Stimulated activated CD8-positive, alpha-beta memory T cell treated with anti-CD3 and anti-CD28 coated beads, Interleukin-15, amount 100 ng/mL, for 48 hours (primary cell): ENCODE results near the gene TBC1D24.
"Not testable (repeated sequence)": the region's sequence is repeated elsewhere in the genome, so short reads cannot be mapped to it uniquely, and the experiment has no call there.

Experiments
- DNase-seq, 2 donors: peaks; one replicate each; pipeline ENCODE4 v3.0.0-alpha.2; 2020; ENCODE audit warnings: low read depth in 2 of 2

The TBC1D24 gene

GRCh38 chr16:2474877-2475412 is at the start of gene TBC1D24:
TSS of gene TBC1D24 (plus strand) at chr16:2475127. CDS start at chr16:2496149, 21,022 bp downstream.
- peak; percentile 86 for DNase-seq

DNA sequence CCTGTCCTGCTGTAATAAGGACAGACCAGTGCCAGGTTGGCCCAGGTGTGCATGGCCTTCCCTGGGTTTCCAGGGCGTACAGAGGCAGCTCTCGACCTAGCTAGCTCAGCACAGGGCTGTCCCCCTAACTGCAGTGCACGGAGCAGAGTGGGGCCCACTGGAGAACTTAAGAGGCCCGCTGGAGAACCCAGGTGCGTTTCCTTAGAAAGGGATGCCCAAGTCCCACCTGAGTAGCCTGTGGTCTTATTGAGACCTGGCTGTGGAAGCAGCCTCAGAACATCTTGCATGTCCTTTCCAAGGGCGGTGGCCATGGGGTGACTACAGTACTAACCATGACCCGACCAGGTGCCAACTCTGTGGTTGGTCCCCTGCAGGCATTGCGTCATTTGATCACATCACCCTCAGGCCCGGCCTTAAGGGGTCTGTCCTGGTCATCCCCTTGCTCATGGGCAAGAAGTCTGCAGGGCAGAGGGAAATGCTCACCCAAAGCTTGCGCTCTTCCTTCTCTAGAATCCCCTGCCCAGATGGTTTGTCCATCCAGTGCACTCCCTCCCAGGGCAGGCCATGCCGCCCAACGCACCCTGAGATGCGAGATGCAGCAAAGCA is 49.0 kb upstream of the TBC1D24 start:
- DNase-seq, result no peak

DNA sequence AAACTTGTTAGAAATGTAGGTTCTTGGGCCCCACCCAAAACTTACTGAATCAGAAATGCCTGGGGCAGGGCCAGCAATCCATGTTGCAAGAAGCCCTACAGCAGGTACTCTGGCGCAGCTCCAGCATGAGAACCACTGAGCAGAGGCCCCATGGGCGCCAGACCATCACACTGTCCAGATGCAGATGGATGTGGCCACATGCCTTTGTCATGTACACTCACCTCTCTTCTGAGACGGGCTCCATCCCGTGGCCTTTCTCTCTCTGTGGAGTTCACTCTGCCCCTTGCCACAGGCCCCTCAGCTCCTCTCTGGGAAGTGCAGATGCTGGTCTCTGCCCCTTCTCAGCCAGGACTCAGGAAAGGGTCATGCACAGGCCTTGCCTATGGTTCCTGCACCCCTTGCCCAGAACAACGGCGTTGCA is 48.0 kb upstream of the TBC1D24 start:
- DNase-seq, result no peak

GRCh38 chr16:2427526-2427925 is 47.4 kb upstream of the TBC1D24 start:
- DNase-seq, result no peak

- no peak for DNase-seq
Measured at GRCh38 chr16:2428051-2428783, 46.7 kb upstream of the TBC1D24 start.

GRCh38 chr16:2428784-2429033 is 46.2 kb upstream of the TBC1D24 start:
- no peak for DNase-seq

GRCh38 chr16:2429034-2429770 is 45.7 kb upstream of the TBC1D24 start, which contains the start of gene CCNF:
TSS of gene CCNF (plus strand) at chr16:2429447. CDS start at chr16:2429482, 35 bp downstream.
- peak; percentile 97 to 98 for DNase-seq

GRCh38 chr16:2429771-2430663 is 44.9 kb upstream of the TBC1D24 start:
- no peak for DNase-seq

GRCh38 chr16:2432286-2432685 is 42.6 kb upstream of the TBC1D24 start:
- DNase-seq, result no peak

DNA sequence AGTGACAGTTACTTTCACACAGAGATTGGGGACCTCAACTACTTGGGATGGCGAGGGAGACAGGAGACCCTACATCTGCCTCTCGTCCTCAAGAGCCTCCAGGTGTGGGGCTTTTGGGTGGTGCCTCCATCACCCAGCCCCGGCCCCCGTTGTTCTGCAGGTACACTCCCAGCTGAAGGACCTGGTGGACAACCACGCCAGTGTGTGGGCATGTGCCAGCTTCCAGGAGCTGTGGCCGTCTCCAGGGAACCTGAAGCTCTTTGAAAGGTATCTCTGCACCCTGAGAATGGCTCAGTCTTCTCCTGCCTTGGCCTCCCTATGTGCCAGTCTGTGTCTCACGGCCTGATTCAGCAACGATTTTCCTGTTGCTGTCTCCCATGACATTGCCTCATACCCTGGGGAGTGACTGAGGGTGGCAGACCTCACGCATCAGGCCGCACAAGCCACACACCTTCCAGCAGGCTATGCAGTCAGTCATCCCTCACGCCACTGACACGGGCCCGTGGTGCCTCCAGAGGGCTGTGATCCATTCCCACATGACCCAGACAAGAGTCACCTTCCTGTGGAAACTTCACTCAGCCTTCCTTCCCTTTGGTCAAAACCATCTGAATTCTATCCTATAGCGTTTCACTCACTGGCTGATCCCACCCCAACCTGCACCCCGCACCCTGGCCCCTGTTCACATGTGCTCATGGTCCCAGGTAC is 42.0 kb upstream of the TBC1D24 start:
- no peak for DNase-seq

GRCh38 chr16:2435236-2435635 is 39.7 kb upstream of the TBC1D24 start:
- not testable (repeated sequence) for DNase-seq

- no peak for DNase-seq
Measured at GRCh38 chr16:2436110-2436509, 38.8 kb upstream of the TBC1D24 start.

- DNase-seq, result no peak
Measured at GRCh38 chr16:2437032-2437790, 37.7 kb upstream of the TBC1D24 start.

DNA sequence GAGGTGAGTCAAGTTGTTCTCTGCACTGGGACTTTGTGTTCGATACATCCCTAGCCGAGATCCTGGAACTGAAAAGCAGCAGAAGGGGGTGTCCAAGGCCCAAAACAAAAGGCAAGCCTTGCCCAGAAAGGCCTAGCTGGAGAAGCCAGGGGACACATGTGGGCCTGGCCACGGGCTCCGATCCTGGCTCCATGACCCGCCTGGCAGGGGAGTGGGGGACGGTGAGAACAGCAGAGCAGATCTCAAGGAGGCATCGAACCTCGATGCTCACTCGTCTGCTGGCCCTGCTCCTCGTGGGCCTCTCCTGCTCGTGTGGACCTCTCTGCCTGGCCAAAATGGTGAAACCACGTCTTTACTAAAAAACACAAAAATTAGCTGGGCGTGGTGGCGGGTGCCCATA is 36.8 kb upstream of the TBC1D24 start:
- DNase-seq, result no peak

GRCh38 chr16:2439598-2439997 is 35.3 kb upstream of the TBC1D24 start:
- DNase-seq, result no peak

DNA sequence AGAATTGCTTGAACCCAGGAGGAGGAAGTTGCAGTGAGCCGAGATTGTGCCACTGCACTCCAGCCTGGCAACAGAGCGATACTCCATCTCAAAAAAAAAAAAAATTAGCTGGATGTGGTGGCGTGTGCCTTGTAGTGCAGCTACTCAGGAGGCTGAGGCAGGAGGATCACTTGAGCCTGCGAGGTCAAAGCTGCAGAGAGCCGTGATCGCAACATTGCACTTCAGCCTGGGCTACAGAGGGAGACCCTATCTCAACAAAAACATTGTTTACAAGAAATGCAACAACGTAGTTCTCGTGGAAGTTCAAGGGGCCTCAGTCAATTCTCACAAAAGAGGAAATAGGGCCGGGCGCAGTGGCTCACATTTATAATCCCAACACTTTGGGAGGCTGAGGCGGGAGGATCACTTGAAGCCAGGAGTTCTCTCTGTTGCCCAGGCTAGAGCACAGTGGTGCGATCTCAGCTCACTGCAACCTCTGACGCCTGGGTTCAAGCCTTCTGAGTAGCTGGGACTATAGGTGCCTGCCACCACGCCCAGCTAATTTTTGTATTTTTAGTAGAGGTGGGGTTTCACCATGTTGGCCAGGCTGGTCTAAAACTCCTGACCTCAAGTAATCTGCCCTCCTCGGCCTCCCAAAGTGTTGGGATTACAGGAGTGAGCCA is 33.7 kb upstream of the TBC1D24 start:
- not testable (repeated sequence) for DNase-seq

DNA sequence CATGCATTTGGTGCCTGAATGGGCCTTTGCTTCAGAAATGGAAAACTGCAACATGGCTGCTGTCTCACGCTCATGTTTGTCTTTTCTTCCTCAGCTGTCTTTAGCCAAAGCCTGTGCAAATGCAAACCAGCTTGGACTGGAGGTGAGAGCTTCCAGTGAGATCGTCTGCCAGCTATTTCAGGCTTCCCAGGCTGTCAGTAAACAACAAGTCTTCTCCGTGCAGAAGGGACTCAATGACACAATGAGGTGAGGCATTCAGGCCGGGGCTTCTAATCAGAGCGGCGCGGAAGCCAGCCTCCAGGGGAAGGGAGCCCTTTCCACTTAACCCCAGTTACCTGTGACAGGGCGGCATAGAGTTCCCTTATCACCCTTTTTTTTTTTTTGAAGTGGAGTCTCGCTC is 31.4 kb upstream of the TBC1D24 start:
- no peak for DNase-seq

- DNase-seq, result no peak
Measured at GRCh38 chr16:2447920-2448583, 26.9 kb upstream of the TBC1D24 start.

DNA sequence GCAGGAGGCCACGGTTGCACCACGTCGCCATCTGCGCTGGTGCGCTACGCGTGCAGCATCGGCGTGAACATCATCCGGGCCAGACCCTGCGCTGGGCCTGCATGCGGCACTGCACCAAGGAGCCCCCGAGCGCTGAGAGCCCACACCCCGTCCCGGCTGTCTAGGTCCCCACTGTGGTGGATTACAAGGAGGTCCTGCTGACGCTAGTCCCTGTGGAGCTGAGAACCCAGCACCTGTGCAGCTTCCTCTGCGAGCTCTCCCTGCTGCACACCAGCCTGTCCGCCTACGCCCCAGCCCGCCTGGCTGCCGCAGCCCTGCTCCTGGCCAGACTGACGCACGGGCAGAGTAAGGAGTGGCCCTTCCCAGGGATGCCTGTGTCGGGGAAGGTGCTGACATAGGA is 25.8 kb upstream of the TBC1D24 start:
- no peak for DNase-seq
